Colonic mucosa (tissue), 4 donors: ENCODE measurements around the gene GPRC6A. TPM values are rescaled to one million over a fixed set of nuclear protein-coding genes. Genes with fewer than 3 reads are reported as not detected.

ENCODE experiments used
- DNase-seq: peaks from one replicate; pipeline ENCODE4 v3.0.0-alpha.2; 2020
- H3K27ac ChIP-seq: fragments of 200-600 bp; one replicate; pipeline ENCODE4 v1.8.0; 2021
- H3K27me3 ChIP-seq: fragments of 200-600 bp; one replicate; pipeline ENCODE4 v1.8.0; 2021
- H3K36me3 ChIP-seq: fragments of 200-600 bp; one replicate; pipeline ENCODE4 v1.8.0; 2021
- H3K4me1 ChIP-seq: fragments of 200-600 bp; one replicate; pipeline ENCODE4 v1.8.0; 2021; ENCODE audit warnings: mild to moderate bottlenecking
- H3K4me3 ChIP-seq: fragments of 200-600 bp; one replicate; pipeline ENCODE4 v1.8.0; 2021
- H3K9ac ChIP-seq, 2 donors: one replicate each; pipeline ENCODE4 v1.7.0; 2013; ENCODE audit warnings: control low read depth in 2 of 2, low read depth in 2 of 2, low read length in 2 of 2
- H3K9me3 ChIP-seq: fragments of 200-600 bp; one replicate; pipeline ENCODE4 v1.8.0; 2021
- intact Hi-C: fragments of 100-400 bp; cut with DNase I; formaldehyde crosslinking; loops from one replicate; pipeline ENCODE4 v1.14.1; 2022
- total RNA-seq, 2 donors: library from RNA; stranded (reverse); fragmentation: NEBNext Ultra II Directional in 1 of 2; extraction: Animal tissue kit (Norgen Biotek cat#: 25700) in 1 of 2; gene quantifications; one replicate each; pipeline ENCODE4 v1.2.1, GENCODE V29; 2021
- TF ChIP-seq, protein P1 (sequence below): fragments of 200-600 bp; IDR thresholded peaks from one replicate; pipeline ENCODE4 v1.8.0; 2022; ENCODE audit warnings: antibody characterized with exemption, mild to moderate bottlenecking
- donor health status: healthy.
- donor health status: DM: no; HTN: no; CAD: no.
- donor health status: DM: no; HTN: no; CAD: no.

The GPRC6A gene
- total RNA-seq, 2 donors from 2014 or later = 0.11 to 0.17 TPM

GRCh38 chr6:116812051-116812650 is 16.7 kb downstream of the GPRC6A start:
- H3K27me3 ChIP-seq = no peaks in the 10 kb centered on the region
- H3K4me1 ChIP-seq = no peaks in the 10 kb centered on the region
- no peak overlapping the region for H3K4me3 ChIP-seq
- no peaks in the 10 kb centered on the region for H3K9me3 ChIP-seq
- DNase-seq = no peak
- no peak overlapping the region for H3K9ac ChIP-seq
- intact Hi-C loops = no loop called here
- TF ChIP-seq, protein P1, sequence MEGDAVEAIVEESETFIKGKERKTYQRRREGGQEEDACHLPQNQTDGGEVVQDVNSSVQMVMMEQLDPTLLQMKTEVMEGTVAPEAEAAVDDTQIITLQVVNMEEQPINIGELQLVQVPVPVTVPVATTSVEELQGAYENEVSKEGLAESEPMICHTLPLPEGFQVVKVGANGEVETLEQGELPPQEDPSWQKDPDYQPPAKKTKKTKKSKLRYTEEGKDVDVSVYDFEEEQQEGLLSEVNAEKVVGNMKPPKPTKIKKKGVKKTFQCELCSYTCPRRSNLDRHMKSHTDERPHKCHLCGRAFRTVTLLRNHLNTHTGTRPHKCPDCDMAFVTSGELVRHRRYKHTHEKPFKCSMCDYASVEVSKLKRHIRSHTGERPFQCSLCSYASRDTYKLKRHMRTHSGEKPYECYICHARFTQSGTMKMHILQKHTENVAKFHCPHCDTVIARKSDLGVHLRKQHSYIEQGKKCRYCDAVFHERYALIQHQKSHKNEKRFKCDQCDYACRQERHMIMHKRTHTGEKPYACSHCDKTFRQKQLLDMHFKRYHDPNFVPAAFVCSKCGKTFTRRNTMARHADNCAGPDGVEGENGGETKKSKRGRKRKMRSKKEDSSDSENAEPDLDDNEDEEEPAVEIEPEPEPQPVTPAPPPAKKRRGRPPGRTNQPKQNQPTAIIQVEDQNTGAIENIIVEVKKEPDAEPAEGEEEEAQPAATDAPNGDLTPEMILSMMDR = no peak
- no peaks in the 10 kb centered on the region for H3K36me3 ChIP-seq
- H3K27ac ChIP-seq = no peak overlapping the region

- Histone ChIP-seq H3K27me3 (no peaks in the 10 kb centered on the region), H3K36me3 (no peaks in the 10 kb centered on the region), H3K27ac (no peak overlapping the region), H3K4me3 (no peak overlapping the region), H3K9ac (no peak overlapping the region), H3K9me3 (no peaks in the 10 kb centered on the region), H3K4me1 (no peaks in the 10 kb centered on the region)
- DNase-seq = no peak
- TF ChIP-seq, protein P1 = no peak
- intact Hi-C loops = no loop called here
Observed at GRCh38 chr6:116801971-116802370, 26.9 kb downstream of the GPRC6A start.

- TF ChIP-seq, protein P1 = no peak
Observed at GRCh38 chr6:116799945-116800344, 28.9 kb downstream of the GPRC6A start.

GRCh38 chr6:116797585-116797984 is 31.3 kb downstream of the GPRC6A start:
- intact Hi-C loops = no loop called here
- no peaks in the 10 kb centered on the region for H3K9me3 ChIP-seq
- H3K4me1 ChIP-seq = no peaks in the 10 kb centered on the region
- no peak for DNase-seq
- TF ChIP-seq, protein P1 = no peak
- no peaks in the 10 kb centered on the region for H3K36me3 ChIP-seq
- H3K27ac ChIP-seq = no peak overlapping the region
- H3K9ac ChIP-seq = no peak overlapping the region
- H3K27me3 ChIP-seq = no peaks in the 10 kb centered on the region
- H3K4me3 ChIP-seq = no peak overlapping the region

More at GRCh38 chr6:116799945-116800344, 28.9 kb downstream of the GPRC6A start:
- no peak overlapping the region for H3K4me3 ChIP-seq
- no peaks in the 10 kb centered on the region for H3K36me3 ChIP-seq
- no peak for DNase-seq
- no peaks in the 10 kb centered on the region for H3K9me3 ChIP-seq
- H3K9ac ChIP-seq = no peak overlapping the region
- no peak overlapping the region for H3K27ac ChIP-seq
- H3K4me1 ChIP-seq = no peaks in the 10 kb centered on the region
- intact Hi-C loops = no loop called here
- no peaks in the 10 kb centered on the region for H3K27me3 ChIP-seq

GRCh38 chr6:116793224-116793623 is 35.7 kb downstream of the GPRC6A start:
- no peak overlapping the region for H3K4me3 ChIP-seq
- TF ChIP-seq, protein P1 = no peak
- no peaks in the 10 kb centered on the region for H3K4me1 ChIP-seq
- intact Hi-C loops = no loop called here
- no peaks in the 10 kb centered on the region for H3K36me3 ChIP-seq
- no peak for DNase-seq
- no peak overlapping the region for H3K9ac ChIP-seq
- no peaks in the 10 kb centered on the region for H3K9me3 ChIP-seq
- H3K27me3 ChIP-seq = no peaks in the 10 kb centered on the region
- H3K27ac ChIP-seq = no peak overlapping the region
